NCI-H1092 treated with DMSO at 0.1 percent for 48 hours (cell line): Measurements from ENCODE around the gene NSRP1.
"Not testable (repeated sequence)": the region's sequence is repeated elsewhere in the genome, so short reads cannot be mapped to it uniquely, and the experiment has no call there.

ENCODE experiments used
- DNase-seq: peaks from one replicate; lab custom pipeline; 2025; lab: John Stamatoyannopoulos, UW

The NSRP1 gene

DNA sequence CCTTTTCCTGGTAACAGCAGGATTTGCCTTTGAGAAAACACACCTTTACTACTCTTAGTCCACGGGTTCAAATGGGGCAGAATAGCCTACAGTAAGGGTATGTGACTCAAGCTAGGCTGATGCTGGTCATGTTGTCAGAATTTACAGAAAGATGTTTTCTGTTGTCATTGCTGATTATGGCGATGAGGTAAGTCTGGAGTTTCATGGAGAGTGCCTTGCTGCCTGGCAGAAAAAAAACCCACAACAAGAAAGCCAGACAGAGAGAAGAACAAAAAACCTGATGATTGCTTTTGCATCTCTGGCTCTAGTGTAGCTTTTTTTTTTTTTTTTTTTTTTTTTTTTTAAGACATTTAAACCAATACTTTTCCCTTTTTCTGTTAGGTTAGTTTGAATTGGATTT, 71.0 kb downstream of the NSRP1 start:
- no peak for DNase-seq

DNA sequence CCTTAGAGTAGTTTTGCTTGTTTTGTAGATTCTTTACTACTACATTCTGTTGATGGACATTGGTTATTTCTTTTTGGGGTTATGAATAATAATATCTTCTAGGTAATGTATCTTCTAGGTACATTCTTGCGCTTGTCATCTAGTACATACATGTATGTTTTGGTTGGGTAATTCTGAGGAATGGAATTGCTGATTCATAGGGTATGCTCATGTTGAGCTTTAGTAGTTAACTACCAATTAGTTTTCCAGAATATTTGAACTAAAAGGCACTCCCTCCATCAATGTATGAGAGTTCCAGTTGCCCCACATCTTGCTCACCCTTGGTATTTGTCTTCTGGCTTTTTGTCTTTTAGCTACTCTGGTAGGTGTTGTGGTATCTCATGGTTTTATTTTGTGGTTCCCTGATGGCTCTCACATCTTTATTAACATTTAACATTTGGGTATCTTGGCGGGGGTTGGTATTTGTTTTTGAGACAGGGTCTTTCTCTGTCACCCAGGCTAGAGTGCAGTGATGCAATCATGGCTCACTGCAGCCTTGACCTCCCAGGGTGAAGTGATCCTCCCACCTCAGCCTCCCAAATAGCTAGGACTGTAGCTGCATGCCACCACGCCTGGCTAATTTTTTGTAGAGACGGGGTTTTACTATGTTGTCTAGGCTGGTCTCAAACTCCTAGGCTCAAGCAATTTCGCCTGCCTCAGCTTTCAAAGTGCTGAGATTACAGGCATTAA, 71.8 kb downstream of the NSRP1 start:
- no peak for DNase-seq

DNA sequence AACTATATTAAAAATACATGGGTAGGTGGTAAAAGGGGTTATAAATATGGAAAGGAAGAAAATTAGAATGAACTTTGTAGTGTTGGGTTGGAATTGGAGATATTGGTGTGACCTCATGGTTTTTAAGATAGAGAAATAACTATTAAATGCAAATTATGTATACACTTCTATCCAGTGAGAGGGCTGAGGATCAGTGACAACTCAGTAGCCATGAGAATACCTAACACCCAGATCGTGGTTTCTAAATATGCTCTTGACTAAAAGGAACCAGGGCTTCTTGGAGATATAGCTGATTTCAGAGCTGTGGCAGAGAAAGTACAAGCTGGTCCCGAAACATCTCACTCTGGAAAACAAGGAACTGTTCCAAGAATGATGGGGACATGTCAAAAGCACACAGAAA, 74.5 kb downstream of the NSRP1 start:
- no peak for DNase-seq

DNA sequence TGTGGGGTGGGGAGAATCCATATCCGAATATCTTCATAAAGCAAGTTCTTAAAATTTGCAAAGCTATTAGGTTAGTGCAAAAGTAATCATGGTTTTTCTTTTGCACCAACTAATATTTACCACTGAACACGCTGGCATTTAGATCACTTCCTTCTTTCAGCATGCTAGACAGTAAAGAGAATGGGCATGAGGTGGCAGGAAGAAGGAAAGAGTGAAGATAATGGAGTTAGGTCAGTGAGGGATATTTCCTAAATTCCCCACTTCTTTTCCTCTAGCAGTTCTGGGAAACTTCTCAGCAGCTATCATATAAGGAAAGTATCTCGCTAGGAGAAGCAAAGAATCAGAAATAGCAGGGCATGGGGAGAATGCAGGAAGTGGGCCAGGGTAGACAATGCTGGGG, 79.9 kb downstream of the NSRP1 start:
- no peak for DNase-seq

DNA sequence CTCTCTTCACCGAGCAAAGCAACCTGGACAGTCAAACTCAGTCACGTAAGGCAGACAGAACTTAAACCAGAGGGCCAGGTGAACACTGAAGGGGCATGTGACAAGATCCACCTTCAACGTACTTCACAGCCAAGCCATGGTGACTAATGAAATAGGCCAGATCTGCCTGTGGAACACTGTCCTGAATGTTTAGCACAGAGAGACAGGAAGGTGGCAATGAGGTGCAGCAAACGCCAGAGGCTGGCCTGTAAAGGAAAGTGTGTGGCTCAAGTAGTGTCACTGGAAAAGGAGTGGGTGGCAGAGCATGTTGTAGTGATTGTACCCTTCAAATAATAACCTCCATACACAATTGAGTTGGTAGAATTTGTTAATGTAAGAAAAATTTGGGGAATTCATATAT, 80.8 kb downstream of the NSRP1 start:
- DNase-seq = no peak

DNA sequence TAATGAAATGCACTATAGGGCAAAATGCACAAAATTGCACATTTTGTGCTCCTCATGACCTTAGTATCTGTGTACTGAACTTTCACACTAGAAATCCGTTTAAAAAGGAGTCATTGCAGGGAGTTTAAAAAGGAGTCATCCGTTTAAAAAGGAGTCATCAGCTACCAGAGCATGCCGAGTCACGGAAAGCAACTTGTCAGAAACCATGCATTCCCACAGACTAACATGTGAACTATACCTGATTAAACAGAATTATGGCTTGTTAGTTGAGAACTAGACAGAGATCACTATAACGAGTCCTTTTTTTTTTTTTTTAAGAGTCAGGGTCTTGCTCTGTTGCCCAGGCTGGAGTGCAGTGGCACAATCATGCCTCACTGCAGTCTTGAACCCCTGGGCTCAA, 83.0 kb downstream of the NSRP1 start:
- DNase-seq = no peak

DNA sequence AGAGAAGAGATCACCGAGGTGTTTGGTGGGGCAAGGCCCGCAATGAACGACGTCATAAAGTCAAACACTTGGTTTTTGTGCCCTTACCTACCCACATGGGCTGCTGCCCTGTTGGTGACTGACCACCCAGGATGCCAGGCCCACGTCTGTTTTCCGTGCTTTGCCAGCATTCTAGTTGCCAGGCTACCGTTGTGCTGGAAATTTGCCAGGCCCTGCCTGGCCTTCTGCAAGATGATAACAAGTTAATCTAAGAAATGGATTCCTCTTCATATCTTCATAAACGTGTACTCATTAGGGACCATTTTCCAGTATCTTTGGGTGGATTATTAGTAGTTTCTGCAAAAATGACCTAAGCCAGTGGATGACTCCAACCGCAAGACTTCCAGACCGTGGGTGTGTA, 83.5 kb downstream of the NSRP1 start:
- no peak for DNase-seq

DNA sequence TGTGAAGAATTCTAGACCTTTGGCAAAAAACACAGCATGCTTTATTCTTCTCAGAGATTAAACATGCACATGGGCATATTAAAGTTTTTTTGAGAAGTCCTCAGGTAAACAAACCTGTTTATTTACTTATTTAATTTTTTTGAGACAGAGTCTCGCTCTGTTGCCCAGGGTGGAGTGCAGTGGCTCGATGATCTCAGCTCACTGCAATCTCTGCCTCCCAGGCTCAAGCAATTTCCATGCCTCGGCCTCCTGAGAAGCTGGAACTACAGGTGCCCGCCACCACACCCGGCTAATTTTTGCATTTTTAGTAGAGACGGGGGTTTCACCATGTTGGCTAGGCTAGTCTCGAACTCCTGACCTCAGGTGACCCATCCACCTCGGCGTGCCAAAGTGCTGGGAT, 84.0 kb downstream of the NSRP1 start:
- not testable (repeated sequence) for DNase-seq

DNA sequence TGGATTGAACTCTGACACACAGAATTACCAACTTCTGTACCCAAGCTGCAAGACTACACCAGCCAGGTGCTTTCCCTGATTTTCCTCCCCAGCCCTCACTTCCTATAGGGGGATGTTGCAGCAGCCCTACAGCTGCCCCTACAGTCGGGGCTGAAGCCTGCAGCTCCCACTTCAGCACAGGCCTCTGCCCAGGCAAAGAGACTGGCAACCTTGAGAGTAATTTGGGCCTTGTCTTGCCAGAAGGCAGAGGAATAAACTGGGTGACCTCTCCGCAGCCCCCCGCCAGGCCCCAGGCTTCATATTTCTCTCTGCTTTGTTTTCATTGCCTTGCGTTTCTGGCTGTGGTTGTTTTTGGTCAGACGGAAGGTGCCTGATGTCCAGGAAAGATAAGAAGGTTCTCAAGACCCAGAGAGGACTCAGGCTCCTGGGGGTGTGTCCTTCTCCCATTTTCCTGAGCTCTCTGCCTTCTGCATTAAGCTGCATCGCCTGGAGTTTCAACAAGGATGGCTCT, 86.9 kb downstream of the NSRP1 start:
- no peak for DNase-seq

DNA sequence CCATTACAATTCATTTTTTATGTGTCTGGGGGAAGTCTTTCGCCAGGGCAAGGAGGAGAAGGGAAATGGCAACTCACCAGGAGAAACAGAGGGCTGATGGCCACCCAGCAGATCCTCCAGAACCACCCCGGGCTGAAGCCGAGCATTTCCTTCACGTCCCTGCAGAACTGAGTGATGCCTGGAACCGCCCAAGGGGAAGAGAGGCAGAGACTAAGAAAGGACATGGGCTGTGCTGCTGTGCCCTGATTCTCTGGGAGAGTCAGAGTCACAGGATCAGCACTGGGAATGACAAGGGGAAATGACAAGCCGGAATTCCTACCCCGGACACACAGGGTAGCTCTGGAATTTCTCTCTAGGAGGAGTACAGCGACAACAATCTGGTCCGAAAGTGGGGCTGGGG, 91.0 kb downstream of the NSRP1 start:
- DNase-seq = no peak

DNA sequence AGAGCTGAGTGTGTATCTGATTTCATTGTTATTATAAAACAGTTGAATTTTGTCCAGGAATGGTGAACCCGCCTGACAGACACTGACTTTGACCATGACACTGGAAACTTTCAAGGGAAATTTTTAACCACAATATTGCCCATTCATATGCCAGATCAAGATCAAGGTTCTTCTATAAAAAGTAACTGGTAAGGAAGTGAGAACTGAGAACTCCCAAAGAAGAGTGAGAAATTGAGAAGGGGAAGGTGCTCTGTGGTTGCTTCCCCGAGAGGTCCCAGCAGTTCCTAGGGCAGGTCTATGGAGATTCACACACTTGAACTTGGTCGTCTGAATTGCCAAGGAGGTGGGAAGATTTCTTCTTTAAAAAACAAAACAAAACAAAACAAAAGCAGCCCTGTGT, 91.6 kb downstream of the NSRP1 start:
- no peak for DNase-seq

DNA sequence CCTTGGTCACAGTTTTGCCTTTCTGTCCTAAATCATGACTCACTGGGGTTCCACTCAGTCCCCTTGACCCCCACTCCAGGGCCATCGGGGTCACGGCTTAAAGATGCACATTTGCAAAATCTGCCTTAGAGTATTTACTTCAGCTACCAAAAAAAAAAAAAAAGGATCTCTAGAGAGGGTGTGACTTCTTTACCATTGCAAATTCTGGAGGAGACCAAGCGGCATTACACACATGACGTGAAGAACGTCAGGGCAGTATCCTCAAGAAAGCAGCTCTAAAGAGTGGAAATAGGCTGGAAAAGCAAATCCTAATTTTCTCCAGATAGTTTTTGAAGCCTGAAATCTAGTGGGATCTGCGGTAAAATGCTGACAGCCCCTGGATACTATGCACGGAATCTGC, 93.3 kb downstream of the NSRP1 start:
- no peak for DNase-seq

DNA sequence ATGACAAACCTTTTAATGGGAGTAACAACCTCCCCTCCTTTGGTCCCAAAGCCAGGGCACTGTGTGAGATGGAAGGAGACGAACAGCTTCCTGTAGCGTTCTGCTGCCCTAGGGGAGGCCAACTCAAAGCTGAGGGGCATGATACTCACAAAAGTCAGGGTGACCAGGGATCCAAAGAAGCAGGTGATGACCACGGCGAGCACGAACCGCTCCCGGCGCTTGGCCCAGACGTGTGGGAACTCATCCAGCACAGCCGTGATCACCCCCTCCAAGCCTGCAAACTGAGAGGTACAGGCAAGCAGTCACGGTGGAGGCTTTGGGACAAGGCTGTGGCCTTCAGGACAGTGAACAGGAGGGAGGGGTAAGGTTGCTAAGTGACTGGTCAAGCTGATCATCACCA, 93.8 kb downstream of the NSRP1 start:
- DNase-seq = no peak

DNA sequence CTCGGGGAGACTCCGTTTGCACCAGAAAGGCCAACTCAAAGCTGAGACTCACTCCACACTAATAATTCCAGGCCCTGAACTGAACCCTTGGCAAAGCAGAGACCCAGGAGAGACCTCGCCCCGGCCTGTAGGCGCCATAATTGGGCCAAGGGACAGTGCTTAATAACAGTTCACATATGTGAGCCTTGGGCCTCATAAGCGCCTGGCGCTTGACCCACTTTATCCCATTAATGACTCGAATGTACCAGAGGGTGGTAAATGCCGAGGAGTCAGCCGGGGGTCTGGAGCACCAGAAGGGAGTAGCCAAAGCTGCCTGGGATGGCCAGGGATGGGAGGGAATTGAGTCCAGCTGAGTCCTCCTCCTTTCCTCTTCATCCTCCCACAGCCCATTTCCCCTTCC, 94.3 kb downstream of the NSRP1 start:
- DNase-seq = no peak

DNA sequence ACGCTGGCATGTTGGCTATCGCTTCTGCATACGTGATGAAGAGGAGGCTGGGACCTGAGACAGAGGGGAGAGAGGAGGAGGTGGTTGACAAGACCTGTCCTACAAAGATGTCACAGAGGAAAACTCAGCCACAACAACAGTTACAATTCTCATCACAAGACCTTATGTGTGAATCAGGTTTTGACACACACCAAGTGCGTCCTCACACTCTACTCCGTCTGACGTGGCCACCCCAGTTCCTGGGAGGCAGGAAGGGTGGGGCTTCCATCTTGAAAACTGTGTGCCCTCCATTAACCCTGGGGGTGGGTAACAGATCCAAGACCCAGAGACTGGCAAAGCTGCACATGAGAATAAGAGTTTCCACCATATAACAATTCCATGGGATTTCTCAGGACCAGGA, 94.8 kb downstream of the NSRP1 start:
- no peak for DNase-seq

DNA sequence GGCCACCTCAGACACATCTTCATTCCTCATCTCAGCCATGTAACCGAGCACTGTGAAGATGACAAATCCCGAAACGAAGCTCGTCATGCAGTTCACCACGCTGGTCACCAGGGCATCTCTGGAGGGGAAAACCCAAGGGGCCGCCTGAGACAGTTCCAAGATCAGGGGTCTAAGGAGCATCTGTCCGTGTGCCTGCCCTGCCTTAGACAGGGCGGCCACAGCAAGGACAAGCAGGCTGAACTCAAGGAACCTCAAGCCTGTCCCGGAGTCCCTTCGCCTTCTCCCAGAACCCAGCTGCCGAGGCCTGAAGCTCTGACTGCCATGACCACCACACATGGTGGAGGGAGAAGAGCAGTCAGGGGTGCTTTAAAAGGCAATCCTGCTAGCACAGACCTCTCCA, 96.1 kb downstream of the NSRP1 start:
- no peak for DNase-seq

DNA sequence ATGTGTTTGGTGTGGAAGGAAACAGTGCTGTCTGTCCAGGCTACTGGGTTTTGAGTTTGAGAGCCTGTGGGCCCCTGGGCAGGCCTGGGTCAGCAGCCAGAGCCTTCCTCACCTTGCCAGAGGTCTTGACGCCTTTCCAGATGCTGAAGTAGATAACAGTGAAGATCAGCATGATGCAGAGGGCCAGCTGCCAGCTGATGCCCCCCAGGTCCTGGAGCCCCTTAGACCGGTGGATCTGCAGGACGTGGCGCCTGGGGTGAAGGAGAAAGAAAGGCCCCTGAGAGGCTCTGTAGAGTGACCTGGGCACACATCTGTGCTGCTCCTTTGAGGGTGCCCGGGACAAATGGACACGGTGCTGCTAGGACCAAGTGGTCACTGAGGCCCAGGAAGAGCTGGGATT, 100.4 kb downstream of the NSRP1 start:
- DNase-seq = no peak

DNA sequence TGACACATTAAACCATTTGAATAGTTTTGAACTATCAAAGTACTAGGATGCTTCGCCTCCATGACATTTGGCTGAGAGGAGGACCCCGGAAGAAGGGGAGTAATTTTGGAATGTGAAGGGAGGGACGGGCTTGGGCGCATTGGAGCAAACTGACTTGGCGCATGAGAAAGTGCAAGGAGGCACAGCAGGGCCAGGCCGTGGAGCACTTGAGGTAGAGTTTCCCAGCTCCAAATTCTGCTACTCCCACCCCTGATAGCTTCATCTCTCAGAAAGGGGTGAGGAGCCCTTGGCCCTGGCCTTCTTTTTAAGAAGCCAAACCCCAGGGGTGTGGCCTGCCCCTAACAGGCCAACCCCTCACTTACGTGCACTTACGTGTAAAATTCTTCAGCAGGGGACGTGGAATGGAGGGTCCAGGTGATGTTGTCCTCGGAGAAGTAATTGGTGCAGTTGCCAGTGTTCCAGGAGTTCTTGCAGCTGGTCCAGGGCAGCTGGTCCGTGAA, 101.2 kb downstream of the NSRP1 start:
- no peak for DNase-seq

DNA sequence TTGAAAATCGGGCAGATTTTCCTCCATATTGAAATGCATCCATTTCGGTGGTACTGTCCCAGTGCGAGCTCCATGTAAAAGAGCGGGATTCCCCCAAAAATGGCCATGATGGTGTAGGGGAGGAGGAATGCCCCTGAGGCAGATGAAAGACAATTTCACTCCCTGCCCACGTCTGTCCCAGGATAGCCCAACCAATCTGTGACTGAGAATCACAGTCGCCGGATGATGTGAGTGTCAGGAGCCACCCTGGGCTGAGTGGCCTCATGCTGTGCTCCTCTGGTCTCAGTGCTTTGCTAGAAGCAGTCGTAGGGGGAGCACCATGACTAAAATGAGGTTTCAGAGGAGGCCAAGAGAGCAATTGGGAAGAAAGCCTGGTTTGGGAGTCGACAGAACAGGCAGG, 102.2 kb downstream of the NSRP1 start:
- no peak for DNase-seq

DNA sequence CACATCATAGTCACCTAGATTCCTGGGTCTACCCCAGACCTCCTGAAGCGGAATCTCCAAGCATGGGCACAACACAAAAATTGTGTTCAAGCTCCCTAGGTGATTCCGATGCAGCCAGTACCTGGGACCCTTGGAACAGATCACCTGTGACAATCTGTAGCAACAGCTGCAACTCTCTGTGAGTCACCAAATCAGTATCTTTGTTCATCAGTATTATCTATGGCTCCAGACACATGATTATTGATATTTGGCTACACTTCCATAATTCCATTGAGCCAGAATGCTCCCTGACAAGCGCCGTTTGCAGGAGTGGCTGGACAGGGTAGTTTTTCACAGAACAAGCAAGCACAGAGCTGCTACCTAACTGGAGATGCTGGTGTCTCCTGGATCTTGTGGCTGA, 102.7 kb downstream of the NSRP1 start:
- DNase-seq = no peak

DNA sequence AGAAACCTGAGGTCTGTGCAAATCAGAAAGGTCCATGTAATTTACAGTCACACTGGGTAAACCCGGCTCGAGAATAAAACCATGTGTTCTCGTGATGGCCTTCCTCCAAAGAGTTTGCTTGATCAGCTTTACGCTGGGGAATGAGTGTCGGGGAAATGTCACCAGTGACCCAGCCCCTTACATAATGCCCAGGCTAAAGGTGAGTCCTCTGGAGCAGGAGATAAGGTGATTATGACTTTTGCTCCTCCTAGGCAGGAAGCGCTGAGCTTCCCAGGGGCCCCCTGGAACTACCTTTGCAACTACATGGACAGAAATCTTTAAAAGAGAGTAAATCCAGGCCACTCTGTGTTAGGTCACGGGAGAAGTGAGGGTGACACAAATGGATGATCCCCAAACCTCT, 103.2 kb downstream of the NSRP1 start:
- DNase-seq = no peak

DNA sequence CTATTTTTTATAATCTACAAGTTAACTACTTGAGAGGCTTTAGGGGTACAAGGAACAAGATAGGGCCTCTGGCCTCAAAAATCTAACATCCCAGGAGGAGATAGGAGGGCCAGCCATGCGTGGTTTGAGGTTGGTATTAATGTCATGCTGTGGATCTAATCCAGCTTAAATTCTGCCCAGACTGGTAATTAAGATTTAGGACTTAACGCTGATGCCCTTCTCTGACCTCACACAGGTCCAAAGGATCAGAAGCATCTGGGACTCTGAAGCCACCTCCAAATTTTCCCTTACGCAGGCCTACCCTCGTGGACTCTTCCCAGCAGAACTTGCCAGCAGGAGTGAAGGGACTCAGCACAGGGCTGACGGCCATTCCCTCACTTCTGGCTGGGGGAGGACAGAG, 103.8 kb downstream of the NSRP1 start:
- DNase-seq = no peak

DNA sequence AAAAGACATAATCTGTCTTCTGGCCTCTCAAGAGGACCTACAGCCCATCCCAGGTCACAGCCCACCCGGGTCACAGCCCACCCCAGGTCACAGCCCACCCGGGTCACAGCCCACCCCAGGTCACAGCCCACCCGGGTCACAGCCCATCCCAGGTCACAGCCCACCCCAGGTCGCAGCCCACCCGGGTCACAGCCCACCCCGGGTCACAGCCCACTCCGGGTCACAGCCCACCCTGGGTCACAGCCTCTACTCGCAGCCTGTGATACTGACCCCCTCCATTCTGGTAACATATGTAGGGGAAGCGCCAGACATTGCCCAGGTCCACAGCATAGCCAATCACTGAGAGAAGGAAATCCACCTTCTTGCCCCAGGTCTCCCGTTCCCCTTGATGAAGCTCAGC, 104.7 kb downstream of the NSRP1 start:
- no peak for DNase-seq

DNA sequence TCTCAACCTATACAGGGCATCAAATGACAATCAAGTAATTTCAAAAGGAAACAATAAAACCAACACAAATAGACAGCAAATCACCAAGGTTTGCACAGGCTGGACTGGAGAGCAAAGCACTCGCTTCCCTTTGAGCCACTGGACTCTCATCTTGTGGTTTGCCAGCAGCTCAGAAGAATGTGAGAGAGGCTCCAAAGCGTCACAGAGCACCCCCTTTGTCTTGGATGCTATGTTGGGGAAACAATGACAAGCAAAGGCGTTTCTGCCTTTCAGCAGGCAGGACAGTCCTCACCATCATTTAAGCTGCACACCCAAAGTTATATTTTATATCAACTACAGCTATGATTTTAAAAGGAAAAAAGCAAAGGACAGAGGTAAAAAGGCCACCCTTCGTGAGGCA, 105.6 kb downstream of the NSRP1 start:
- no peak for DNase-seq
